Measurements from ENCODE around the gene BICC1. TPM values are rescaled to one million over a fixed set of nuclear protein-coding genes. Genes with fewer than 3 reads are reported as not detected.

BICC1 gene
- total RNA-seq, 1 donor from 2014 or later, result 6.4 TPM

DNA sequence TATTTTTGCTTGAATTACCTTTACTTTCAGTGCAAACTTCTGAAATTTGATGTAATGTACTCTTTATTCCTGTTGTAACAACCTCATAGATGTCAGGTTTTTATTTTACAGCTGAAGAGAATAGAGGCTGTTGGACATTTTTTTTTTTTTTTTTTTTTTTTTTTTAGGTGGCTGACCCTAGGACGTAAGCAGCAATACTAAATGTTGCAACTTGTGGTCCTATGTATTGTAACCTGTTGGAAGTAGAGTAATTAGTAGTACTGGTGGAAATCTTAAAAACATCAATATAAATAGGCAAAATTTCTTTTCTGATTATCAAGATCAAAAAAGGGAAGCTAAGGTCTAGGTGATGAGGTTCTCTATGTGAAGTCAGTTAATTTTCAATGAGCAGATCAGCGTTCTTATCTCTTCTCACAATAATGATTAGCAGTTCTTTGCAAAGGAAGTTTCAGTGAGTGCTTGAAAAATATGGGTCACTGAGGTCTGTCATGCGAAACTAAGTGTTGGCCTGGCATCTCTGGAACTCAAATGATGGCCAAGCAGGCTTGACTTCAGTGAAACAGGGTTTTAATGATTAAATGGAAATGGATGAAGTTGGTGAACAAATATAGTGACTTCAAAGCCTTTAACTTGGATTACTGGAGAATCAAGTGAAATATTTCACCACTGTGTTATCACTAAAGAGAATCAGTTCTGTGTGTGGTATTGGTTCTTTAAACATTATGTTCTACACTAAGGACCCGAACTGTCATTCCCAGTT is 42.7 kb downstream of the BICC1 start:
- intact Hi-C loops (cut with DNase I), result no loop called here
- DNase-seq (ENCODE audit: low spot score), result no peak

GRCh38 chr10:58555930-58556311 is 43.2 kb downstream of the BICC1 start:
- intact Hi-C loops (cut with DNase I), result no loop called here
- no peak for DNase-seq (ENCODE audit: low spot score)

DNA sequence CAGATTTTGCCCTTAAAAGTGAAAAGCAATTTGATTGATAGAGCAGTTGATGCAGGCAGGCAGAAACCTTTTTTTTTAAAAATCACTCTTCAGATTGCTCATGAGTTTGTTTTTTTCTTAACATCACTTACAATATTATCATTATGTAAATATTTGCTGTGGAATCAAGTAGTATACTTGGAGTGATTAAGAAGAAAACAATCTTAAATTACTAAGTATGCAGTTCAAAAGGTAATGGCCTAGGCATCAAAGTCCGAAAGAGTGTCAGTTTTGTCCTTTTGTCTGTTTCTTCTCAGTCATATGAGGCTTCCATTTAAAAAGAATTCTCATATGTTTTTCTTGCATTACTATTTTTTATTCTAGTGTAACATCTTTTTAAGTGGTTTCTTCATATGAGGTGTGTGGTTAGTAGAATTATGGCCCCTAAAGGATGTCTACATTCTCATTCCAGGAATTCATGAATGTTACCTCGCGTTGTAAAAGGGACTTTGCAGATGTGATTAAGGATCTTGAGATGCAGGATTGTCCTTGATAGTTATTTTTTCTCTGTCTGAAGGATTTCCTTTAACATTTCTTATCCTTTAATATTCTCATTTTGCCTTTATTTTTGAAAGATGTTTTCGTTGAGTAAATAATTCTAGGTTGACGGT is 44.0 kb downstream of the BICC1 start:
- intact Hi-C loops (cut with DNase I), result no loop called here
- DNase-seq (ENCODE audit: low spot score), result no peak

DNA sequence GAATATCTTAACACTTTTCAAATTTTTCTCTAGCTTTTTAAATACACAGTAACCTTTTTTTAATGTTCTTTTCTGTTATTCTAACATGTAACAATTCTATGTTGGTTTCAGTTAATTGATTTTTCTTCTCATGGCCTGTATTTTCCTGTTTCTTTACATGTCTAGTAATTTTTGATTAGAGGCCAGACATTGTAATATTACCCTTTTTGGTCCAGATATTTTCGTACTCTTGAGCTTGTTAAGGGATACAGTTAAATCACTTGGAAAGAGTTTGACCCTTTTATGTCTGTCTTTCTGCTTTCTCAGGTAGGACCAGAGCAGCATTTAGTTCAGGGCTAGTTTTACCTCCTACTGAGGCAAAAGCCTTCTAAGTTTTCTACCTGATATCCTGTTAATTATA is 45.0 kb downstream of the BICC1 start:
- intact Hi-C loops (cut with DNase I), result no loop called here
- no peak for DNase-seq (ENCODE audit: low spot score)

DNA sequence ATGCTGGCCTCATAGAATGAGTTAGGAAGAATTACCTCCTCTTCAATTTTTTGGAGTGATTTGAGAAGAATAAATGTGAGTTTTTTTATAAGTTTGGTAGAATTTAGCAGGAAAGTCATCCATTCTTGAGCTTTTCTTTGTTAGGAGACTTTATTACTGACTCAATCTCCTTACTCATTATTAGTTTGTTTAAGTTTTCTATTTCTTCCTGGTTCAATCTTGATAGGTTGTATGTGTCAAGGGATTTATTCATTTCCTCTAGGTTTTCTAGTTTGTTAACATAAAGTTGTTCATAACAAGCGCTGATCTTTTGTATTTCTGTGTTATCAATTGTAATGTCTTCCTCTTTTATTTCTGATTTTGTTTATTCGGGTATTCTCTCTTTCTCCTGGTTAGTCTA is 47.4 kb downstream of the BICC1 start:
- no peak for DNase-seq (ENCODE audit: low spot score)
- intact Hi-C loops (cut with DNase I), result no loop called here

- intact Hi-C loops (cut with DNase I), result no loop called here
- no peak for DNase-seq (ENCODE audit: low spot score)
Measured at GRCh38 chr10:58565271-58565670, 52.6 kb downstream of the BICC1 start.

DNA sequence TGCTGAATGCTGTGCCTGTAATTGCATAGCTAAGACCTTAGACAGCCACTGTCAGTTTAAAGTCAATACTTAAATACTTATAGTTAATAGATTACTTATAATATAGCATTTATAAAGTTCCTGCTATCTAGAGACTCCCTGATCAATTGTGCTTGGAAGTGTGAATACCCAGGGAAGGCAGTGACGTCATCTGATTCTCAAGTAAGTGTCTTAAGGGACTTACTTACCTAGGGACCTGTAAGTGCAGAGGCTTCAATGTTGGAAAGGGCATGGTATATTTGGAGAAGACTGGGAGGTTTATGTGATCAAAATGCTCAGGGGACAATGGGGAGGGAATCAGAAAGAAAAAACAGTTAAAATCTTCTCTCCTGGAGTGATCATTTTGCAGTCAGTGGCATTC is 55.0 kb downstream of the BICC1 start:
- intact Hi-C loops (cut with DNase I), result no loop called here
- DNase-seq (ENCODE audit: low spot score), result no peak

DNA sequence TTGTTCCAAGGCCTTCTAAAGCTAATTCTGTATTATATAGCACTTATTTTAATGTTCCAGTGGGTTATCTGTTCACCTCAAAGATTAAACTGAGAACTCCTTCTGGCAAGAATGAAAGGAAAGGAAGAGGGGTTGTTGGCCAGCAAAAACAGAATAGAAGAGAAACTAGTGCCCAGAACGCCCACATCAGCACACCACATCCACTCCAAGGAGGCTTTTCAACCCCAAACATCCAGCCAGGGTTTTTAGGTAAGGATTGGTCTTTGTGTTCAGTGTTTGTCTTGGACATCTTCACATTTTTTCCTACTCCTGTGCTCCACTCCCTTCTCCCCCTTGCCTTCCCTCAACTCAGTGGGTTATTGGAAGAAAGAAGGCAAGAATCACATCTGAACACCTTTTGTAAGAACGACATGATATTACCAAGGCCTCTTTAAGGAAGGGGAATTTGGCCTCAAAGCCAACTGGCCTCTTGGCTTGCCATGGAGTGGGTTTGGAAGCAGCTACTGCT is 55.8 kb downstream of the BICC1 start:
- intact Hi-C loops (cut with DNase I), result no loop called here
- no peak for DNase-seq (ENCODE audit: low spot score)

- DNase-seq (ENCODE audit: low spot score), result no peak
- intact Hi-C loops (cut with DNase I), result no loop called here
Measured at GRCh38 chr10:58570307-58570723, 57.6 kb downstream of the BICC1 start.

DNA sequence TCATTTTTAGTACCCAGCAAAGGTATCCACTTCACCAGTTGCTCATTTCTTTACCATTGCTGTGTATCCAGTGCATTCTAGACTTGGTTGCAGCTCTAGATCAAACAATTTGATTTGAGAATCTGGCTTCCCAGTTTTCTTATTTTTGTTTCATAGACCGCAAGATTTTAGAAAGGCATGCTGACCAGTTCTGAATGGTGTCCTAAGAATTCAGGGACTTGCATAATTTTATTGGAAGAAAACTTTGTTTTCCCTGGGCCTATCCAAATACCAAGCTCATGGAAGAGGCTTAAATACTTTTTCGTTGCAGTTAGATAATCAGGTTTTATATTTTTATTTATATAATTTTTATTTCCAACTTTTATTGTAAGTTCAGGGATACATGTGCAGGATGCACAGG is 58.3 kb downstream of the BICC1 start:
- DNase-seq (ENCODE audit: low spot score), result no peak
- intact Hi-C loops (cut with DNase I), result no loop called here

- no peak for DNase-seq (ENCODE audit: low spot score)
- intact Hi-C loops (cut with DNase I), result no loop called here
Measured at GRCh38 chr10:58573144-58573543, 60.5 kb downstream of the BICC1 start.

DNA sequence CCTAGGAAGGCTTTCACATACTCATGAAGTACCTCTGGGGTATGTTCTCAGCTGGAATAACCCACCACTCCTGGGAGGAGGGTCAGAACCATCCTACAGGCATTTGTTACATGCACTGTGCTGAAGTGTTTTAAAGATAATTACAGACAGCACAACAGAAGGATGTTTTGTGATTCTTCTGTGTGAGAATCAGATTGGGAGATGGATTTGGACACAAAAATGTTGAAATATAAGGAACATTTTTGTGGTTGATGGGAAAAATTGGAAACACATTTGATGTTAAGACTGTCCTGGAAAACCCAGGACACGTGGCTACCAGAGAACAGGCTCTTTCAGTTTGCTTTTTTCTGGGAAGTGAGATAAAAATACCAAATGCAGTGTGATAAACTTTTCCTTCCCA is 61.4 kb downstream of the BICC1 start:
- DNase-seq (ENCODE audit: low spot score), result no peak
- intact Hi-C loops (cut with DNase I), result no loop called here

DNA sequence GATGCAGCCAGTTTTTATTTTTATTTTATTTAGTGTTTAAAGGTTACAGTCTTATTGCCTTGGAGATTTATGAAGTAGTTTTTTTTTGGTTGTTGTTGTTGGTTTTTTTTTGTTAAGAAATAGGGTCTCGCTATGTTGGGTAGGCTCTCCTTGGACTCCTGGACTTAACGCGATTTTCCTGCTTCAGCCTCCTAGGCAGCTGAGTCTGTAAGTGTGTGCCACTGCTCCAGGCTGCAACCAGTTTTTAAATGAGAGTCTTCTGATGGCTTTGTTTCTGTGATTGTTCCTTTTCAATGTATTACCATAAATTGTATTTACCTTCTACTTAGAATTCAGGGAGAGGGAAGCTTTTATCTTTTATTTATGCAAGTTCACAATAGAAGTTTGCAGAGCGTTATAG is 62.8 kb downstream of the BICC1 start:
- intact Hi-C loops (cut with DNase I), result no loop called here
- DNase-seq (ENCODE audit: low spot score), result no peak

GRCh38 chr10:58576751-58577436 is 64.2 kb downstream of the BICC1 start:
- intact Hi-C loops (cut with DNase I), result no loop called here
- DNase-seq (ENCODE audit: low spot score), result no peak

- no peak for DNase-seq (ENCODE audit: low spot score)
- intact Hi-C loops (cut with DNase I), result no loop called here
Measured at GRCh38 chr10:58577437-58577777, 64.7 kb downstream of the BICC1 start.

GRCh38 chr10:58578366-58578765 is 65.7 kb downstream of the BICC1 start:
- no peak for DNase-seq (ENCODE audit: low spot score)

GRCh38 chr10:58579011-58579655 is 66.5 kb downstream of the BICC1 start:
- DNase-seq (ENCODE audit: low spot score), result no peak
- intact Hi-C loops (cut with DNase I), result no loop called here

More at GRCh38 chr10:58578366-58578765, 65.7 kb downstream of the BICC1 start:
- intact Hi-C loops (cut with DNase I), result no loop called here

GRCh38 chr10:58582045-58582444 is 69.4 kb downstream of the BICC1 start:
- intact Hi-C loops (cut with DNase I), result no loop called here
- DNase-seq (ENCODE audit: low spot score), result no peak

- intact Hi-C loops (cut with DNase I), result no loop called here
- DNase-seq (ENCODE audit: low spot score), result no peak
Measured at GRCh38 chr10:58585435-58585834, 72.8 kb downstream of the BICC1 start.
